IPS-20b (cell line): ENCODE data around the gene SH3YL1.
A peak's percentile ranks its signal among the peaks of the same experiment; 100 is the strongest.

ENCODE experiments used
- H3K27ac ChIP-seq: one replicate; pipeline ENCODE4 v1.5.1; 2013; ENCODE audit warnings: low read length
- H3K27me3 ChIP-seq: 2 replicates; pipeline ENCODE4 v1.6.1; 2013; ENCODE audit warnings: mild to moderate bottlenecking, low read length, inconsistent platforms; ENCODE audit not compliant: insufficient read depth
- H3K36me3 ChIP-seq: 2 replicates; pipeline ENCODE4 v1.6.1; 2013; ENCODE audit warnings: low read depth, mild to moderate bottlenecking, inconsistent platforms, low read length, moderate library complexity; ENCODE audit not compliant: insufficient read depth
- H3K4me1 ChIP-seq: 2 replicates; pipeline ENCODE4 v1.6.1; 2013; ENCODE audit warnings: mild to moderate bottlenecking, control low read depth, inconsistent platforms, low read length, moderate library complexity; ENCODE audit not compliant: insufficient read depth
- H3K4me3 ChIP-seq: 2 replicates; pipeline ENCODE4 v1.5.1; 2013; ENCODE audit warnings: mild to moderate bottlenecking, low read length, inconsistent platforms
- H3K9ac ChIP-seq: 2 replicates; pipeline ENCODE4 v1.6.1; 2013; ENCODE audit warnings: low read depth, mild to moderate bottlenecking, inconsistent platforms, low read length, moderate library complexity
- H3K9me3 ChIP-seq: 2 replicates; pipeline ENCODE4 v1.6.1; 2013; ENCODE audit warnings: mild to moderate bottlenecking, low read depth, low read length, inconsistent platforms; ENCODE audit not compliant: insufficient read depth

Gene SH3YL1

DNA sequence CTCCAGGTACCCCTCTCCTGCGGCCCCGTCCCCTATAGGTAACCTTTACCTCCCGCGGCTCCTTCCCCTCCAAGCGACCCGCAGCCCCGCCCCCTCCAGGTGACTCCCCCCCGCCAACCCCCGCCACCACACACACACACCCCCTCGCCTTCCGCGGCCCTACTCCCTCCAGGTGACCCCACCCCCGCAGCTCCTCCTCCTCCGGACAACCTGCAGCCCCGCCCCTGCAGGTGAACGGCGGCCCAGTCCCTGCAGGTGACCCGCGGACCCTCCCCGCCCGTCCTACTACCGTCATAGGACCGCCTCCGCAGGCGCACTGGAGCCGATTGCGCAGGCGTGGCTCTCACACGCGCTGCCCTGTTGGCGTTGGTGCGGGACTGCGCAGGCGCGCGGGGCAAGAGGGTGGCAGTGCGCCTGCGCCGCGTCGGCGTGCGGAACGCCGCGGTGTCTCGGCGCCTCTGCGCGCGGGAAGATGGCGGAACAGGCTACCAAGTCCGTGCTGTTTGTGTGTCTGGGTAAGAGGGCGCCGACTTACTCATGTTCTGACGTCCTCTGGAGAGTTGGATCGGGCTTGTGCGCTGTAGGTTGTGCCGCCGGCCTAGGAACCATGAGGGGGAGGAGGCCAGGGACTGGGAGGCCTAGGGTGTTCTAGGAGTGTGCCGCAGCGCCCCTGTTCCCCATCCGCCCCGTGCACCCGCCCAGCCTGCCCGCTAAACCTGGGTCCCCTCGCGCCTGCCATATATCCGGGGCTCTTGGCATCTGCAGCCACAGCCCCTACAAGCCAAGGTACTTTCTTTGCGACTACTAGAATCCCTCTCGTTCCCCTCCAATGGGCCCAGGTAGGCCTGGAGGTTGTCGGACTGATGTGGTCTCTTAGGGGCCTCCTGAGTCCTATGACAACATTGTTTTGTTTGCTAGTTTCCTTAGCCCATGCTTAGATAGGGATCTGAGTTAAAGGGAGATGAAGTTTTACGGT lies 949 bp upstream of the SH3YL1 start, which contains the start of gene ACP1:
TSS of gene ACP1 (plus strand) at position 455 of the 976 bp plus-strand sequence. CDS start at position 473, 18 bp downstream.
- Histone ChIP-seq H3K4me3 (peak within 1 kb of the TSS; percentile 90), H3K9ac (peak within 1 kb of the TSS; percentile 90), H3K9me3 (no peaks in the 10 kb centered on the region), H3K27ac (peak within 1 kb of the TSS; percentile 65), H3K4me1 (peaks cover 5% of the 10 kb centered on the region; the same call in 1 of the 2 replicates), H3K27me3 (peaks cover 18% of the 10 kb centered on the region; the same call in 1 of the 2 replicates), H3K36me3 (peaks cover 11% of the 10 kb centered on the region)

GRCh38 chr2:263022-263738 lies 652 bp downstream of the SH3YL1 start:
- Histone ChIP-seq H3K9ac (peak overlapping the region; percentile 45; the same call in 1 of the 2 replicates), H3K9me3 (peaks cover 8% of the 10 kb centered on the region), H3K27me3 (peaks cover 18% of the 10 kb centered on the region; the same call in 1 of the 2 replicates), H3K4me3 (peak overlapping the region; percentile 72), H3K36me3 (peaks cover 15% of the 10 kb centered on the region), H3K4me1 (peaks cover 5% of the 10 kb centered on the region; the same call in 1 of the 2 replicates), H3K27ac (no peak overlapping the region)

- Histone ChIP-seq H3K9ac (no peak overlapping the region), H3K4me1 (peaks cover 5% of the 10 kb centered on the region; the same call in 1 of the 2 replicates), H3K27ac (no peak overlapping the region), H3K27me3 (peaks cover 18% of the 10 kb centered on the region; the same call in 1 of the 2 replicates), H3K9me3 (peaks cover 18% of the 10 kb centered on the region), H3K4me3 (no peak overlapping the region), H3K36me3 (peaks cover 11% of the 10 kb centered on the region)
These were observed 1.7 kb downstream of the SH3YL1 start for GRCh38 chr2:262117-262516.

- Histone ChIP-seq H3K9me3 (peaks cover 18% of the 10 kb centered on the region), H3K27me3 (peaks cover 18% of the 10 kb centered on the region; the same call in 1 of the 2 replicates), H3K27ac (no peak overlapping the region), H3K9ac (no peak overlapping the region), H3K4me3 (no peak overlapping the region), H3K4me1 (peaks cover 5% of the 10 kb centered on the region; the same call in 1 of the 2 replicates), H3K36me3 (peaks cover 8% of the 10 kb centered on the region)
These were observed 3.2 kb downstream of the SH3YL1 start for GRCh38 chr2:260507-261161.

- Histone ChIP-seq H3K9ac (no peak overlapping the region), H3K27me3 (peaks cover 18% of the 10 kb centered on the region; the same call in 1 of the 2 replicates), H3K4me3 (no peak overlapping the region), H3K36me3 (peaks cover 8% of the 10 kb centered on the region), H3K27ac (no peak overlapping the region), H3K9me3 (peaks cover 18% of the 10 kb centered on the region), H3K4me1 (peaks cover 5% of the 10 kb centered on the region; the same call in 1 of the 2 replicates)
These were observed 4.0 kb downstream of the SH3YL1 start for GRCh38 chr2:259789-260331.

DNA sequence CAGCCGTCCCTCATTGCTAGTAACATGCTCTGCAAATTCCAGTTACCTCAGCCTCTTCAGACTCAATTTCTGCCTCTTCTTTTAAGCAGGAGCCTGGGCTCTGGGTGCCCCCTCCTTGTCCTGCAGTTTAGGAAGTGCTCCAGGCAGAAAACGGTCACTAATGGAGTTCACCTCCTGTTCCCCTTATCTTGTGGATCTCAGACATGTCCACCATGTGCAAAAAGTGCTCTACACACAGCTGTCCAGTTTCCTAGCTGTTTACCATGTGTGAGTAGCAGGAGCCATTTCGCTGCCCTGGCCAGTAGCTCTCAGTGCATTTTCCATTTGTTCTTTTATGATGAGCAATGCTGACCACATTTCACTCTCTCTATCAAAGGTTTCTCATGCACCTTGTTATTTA lies 4.9 kb downstream of the SH3YL1 start:
- peaks cover 8% of the 10 kb centered on the region for H3K36me3 ChIP-seq
- H3K27ac ChIP-seq = no peak overlapping the region
- peaks cover 5% of the 10 kb centered on the region; the same call in 1 of the 2 replicates for H3K4me1 ChIP-seq
- H3K4me3 ChIP-seq = no peak overlapping the region
- H3K9me3 ChIP-seq = peaks cover 18% of the 10 kb centered on the region
- H3K27me3 ChIP-seq = peaks cover 18% of the 10 kb centered on the region; the same call in 1 of the 2 replicates
- no peak overlapping the region for H3K9ac ChIP-seq

GRCh38 chr2:257842-258241 lies 6.0 kb downstream of the SH3YL1 start:
- no peak overlapping the region for H3K27ac ChIP-seq
- H3K27me3 ChIP-seq = peaks cover 7% of the 10 kb centered on the region; the same call in 1 of the 2 replicates
- H3K4me3 ChIP-seq = no peak overlapping the region
- H3K4me1 ChIP-seq = peaks cover 5% of the 10 kb centered on the region
- H3K9me3 ChIP-seq = peaks cover 18% of the 10 kb centered on the region
- no peak overlapping the region for H3K9ac ChIP-seq
- peaks cover 8% of the 10 kb centered on the region for H3K36me3 ChIP-seq

- Histone ChIP-seq H3K9ac (no peak overlapping the region), H3K27ac (no peak overlapping the region), H3K9me3 (peaks cover 18% of the 10 kb centered on the region)
These were observed 6.4 kb downstream of the SH3YL1 start for GRCh38 chr2:257429-257828.

DNA sequence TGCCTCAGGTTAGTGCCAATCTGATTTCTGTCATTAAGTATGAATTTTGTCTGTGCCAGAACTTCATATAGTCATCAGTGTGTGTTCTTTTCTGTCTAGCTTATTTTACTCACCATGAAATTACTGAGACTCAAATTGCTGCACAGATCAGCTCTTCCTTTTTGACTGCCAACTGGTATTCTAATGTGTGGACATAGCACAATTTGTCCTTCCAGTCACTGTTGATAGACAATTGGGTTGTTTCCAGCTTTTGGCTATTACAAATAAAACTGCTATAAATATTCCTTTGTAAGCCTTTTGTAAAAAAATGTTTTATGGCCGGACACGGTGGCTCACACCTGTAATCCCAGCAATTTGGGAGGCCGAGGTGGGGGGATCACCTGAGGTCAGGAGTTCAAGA lies 7.7 kb downstream of the SH3YL1 start:
- H3K27ac ChIP-seq = no peak overlapping the region
- H3K9me3 ChIP-seq = peaks cover 18% of the 10 kb centered on the region
- H3K4me1 ChIP-seq = no peaks in the 10 kb centered on the region; the same call in 1 of the 2 replicates
- H3K9ac ChIP-seq = no peak overlapping the region
- no peaks in the 10 kb centered on the region for H3K27me3 ChIP-seq
- H3K4me3 ChIP-seq = no peak overlapping the region
- peaks cover 8% of the 10 kb centered on the region for H3K36me3 ChIP-seq

More at GRCh38 chr2:257429-257828, 6.4 kb downstream of the SH3YL1 start:
- Histone ChIP-seq H3K4me1 (peaks cover 2% of the 10 kb centered on the region), H3K4me3 (no peak overlapping the region), H3K27me3 (peaks cover 3% of the 10 kb centered on the region; the same call in 1 of the 2 replicates), H3K36me3 (peaks cover 8% of the 10 kb centered on the region; the same call in 1 of the 2 replicates)

DNA sequence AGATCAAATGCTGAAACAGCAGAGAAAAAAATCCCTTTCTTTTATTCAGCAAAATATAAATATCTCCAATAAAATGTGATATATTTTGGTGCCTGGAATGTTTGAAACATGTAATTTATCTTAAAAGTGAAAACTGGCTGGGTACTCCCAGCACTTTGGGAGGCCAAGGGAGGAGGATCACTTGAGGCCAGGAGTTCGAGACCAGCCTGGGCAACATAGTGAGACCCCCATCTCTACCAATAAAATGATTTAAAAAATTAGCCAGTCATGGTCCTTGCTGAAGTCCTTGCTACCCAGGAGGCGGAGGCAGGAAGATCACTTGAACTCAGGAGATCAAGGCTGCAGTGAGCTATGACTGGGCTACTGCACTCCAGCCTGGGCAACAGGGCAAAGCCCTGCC lies 8.6 kb downstream of the SH3YL1 start:
- Histone ChIP-seq H3K4me1 (no peaks in the 10 kb centered on the region; the same call in 1 of the 2 replicates), H3K36me3 (peaks cover 8% of the 10 kb centered on the region), H3K27me3 (no peaks in the 10 kb centered on the region), H3K27ac (no peak overlapping the region), H3K4me3 (no peak overlapping the region), H3K9me3 (peaks cover 18% of the 10 kb centered on the region), H3K9ac (no peak overlapping the region)
